HG03469 (cell line): ENCODE results near the gene CKLF.
"Not testable (repeated sequence)": the region's sequence is repeated elsewhere in the genome, so short reads cannot be mapped to it uniquely, and the experiment has no call there.

Experiments used
- ATAC-seq: cut with Tn5 transposase; IDR thresholded peaks from one replicate; pipeline ENCODE4 v1.9.1; 2021; ENCODE audit warnings: mild to moderate bottlenecking, moderate library complexity, moderate number of reproducible peaks; ENCODE audit not compliant: unreplicated experiment

CKLF gene

DNA sequence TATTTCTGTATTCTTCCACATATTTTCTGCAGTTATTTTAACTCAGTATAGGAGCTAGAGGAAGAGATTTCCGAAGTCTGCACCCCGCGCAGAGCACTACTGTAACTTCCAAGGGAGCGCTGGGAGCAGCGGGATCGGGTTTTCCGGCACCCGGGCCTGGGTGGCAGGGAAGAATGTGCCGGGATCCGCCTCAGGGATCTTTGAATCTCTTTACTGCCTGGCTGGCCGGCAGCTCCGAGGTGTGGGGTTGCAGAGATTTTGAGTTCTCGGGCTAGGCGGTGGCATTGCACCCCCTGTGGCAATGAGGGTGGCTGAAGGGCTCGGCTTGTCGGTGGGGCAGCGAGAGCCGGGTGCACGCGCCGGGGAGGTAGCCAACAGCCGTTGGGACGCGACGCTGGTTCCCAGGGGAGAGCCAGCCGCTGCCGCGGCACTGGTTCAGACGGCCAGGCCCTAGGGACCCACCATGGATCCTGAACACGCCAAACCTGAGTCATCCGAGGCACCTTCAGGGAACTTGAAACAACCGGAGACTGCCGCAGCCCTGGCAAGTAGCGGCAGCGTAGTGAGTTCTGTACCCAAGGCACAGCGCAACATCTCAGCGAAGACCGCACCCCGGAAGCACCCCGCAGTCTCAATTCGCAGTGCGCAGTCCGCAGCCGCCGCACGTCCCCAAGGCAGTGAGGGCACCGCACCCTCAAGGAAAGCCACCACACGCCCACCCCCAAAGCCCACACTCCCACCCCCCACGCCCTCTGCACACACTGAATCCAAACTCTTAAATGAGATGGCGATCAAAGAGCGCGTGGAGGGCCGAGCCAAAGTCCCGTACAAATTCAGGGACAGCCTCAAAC is 13.9 kb downstream of the CKLF start, which contains the start of gene CMTM1:
Gene CMTM1 (plus strand): TSS at position 389 of the 851 bp plus-strand sequence. CDS start 75 bp downstream, at position 464.
- ATAC-seq, result no peak

DNA sequence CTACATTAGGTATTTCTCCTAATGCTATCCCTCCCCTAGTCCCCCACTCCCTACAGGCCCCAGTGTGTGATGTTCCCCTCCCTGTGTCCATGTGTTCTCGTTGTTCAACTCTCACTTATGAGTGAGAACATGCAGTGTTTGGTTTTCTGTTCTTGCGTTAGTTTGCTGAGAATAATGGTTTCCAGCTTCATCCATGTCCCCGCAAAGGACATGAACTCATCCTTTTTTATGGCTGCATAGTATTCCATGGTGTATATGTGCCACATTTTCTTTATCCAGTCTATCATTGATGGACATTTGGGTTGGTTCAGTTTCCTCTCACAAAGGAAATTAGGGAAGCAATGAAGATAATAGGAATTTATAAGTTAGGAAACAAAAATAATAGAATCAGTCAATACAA is 14.9 kb downstream of the CKLF start:
- not testable (repeated sequence) for ATAC-seq

DNA sequence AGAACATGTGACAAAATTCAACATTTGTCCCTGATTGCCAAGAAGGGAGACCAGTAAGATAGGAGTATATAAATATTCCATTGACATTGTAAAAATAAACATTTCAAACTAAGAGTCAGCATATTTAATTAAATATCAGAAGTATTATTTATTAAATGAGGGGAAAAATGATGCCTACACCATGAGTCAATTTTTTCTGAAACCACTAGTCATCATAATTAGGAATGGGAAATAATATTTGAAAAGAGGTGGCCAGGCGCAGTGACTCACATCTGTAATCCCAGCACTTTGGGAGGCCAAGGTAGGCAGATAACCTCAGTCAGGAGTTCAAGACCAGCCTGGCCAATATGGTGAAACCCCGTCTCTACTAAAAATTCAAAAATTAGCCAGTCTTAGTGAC is 16.0 kb downstream of the CKLF start:
- no peak for ATAC-seq

DNA sequence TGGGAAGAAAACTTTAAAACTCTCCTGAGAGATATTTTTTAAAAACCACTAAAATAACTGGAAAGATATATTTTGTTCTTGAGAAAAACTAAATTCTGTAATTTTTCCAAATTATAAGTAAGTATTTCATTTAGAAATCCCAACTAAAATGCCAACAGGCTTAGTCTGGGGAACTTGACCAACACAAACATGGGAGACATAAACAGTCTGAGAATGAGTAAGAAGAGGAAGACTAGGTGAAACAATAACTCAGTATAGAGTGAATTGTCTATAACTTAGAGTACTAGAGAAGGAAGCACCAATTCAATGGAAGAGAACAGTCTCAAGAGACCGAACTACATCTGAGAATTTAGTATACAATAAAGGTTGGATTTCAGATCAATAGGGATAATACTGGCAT is 16.8 kb downstream of the CKLF start:
- ATAC-seq, result no peak

DNA sequence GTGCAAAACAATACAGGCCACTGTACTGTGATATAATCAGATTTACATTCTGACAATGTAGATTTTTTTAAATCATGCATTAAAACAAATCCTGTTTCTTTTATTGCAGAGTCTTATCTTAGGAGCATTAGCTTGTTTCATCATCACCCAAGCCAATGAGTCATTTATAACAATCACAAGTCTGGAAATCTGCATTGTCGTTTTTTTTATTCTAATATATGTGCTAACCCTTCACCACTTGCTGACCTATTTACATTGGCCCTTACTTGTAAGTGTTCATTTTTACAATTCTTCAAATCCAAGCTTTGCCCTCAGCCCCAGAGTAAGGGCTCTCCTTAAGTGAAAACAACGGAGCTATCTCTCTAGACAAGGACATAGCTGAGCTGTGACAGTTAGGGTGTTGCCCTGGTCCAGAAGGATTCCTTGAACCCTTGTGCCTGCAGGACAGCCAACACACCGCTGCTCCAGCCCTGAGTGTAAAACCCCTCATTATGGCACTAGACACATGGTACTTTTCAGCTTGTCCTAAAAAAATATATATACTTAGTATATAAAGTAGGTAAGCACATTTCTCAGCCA is 17.5 kb downstream of the CKLF start:
- no peak for ATAC-seq

DNA sequence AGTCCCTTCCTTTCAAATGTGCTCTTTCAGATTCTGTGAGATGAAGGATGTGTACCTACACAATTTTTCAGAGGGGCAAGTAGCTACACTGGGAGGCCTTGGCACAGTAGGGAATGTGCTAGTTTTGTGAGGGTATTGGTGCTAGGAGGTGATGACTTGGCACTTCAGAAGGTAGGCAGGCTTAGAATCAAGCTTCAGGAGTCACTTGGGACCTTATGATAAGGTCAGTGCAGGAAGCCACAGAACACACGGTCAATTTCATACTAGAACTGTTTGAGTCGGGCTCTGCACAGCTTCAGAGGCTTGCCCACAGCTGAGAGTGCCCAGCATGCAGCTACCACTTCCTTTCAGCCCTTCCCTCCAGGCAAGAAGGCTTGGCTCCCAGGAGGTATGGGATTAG is 20.0 kb downstream of the CKLF start:
- no peak for ATAC-seq

DNA sequence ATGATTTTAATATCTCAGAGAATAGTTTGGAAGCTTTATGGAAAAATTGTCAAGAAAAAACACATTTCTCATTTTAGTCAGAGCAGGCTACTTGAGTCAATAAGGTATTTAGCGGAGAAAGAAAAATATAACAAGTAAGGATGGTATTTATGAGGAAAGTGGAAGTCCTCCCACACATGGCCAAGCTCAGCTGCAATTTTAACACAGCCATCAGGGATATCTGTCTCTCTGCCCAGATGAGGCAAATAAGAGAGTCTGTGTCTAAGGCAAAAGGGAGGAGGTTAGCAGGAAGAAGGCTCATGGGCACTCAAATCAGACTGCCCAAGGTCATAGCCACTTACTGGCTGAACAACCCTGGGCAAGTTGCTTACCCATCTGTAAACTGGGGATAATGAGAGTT is 21.7 kb downstream of the CKLF start:
- no peak for ATAC-seq

DNA sequence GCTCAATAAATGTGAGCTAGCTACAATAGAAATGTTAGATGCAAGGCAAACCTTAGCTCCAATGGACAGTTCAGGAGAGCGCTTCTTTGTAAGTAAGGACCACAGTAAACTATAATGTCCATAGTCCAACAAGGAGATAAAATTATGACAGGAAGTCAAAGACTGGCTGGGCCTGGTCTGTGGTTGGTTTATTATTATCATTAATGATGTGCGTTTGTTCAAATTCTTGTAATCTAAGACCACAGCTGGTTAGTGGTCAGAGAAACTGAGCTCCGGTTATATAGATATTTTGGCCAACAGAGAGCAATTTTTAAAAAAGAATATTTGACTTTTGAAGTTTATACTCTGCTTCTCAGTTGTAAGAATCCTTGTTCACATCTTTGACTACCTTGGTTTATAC is 22.2 kb downstream of the CKLF start:
- ATAC-seq, result no peak

DNA sequence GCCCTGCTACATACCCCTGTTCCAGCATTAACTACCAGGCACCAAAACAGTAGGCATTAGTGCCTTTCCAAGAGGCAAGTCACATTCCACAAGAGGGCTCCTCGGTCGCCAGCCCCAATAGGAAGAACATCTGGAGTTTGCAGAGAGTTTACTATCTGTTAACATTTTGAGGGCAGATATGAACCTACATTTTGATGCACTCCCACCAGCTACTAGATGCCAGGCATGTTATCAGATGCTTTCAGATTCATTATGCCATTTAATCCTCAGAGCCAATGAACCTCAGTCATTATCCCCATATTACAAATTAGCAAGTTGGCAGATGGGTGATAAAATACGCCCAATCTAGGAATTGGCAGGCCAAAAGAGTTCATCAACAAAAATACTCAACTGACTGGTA is 22.7 kb downstream of the CKLF start:
- no peak for ATAC-seq

DNA sequence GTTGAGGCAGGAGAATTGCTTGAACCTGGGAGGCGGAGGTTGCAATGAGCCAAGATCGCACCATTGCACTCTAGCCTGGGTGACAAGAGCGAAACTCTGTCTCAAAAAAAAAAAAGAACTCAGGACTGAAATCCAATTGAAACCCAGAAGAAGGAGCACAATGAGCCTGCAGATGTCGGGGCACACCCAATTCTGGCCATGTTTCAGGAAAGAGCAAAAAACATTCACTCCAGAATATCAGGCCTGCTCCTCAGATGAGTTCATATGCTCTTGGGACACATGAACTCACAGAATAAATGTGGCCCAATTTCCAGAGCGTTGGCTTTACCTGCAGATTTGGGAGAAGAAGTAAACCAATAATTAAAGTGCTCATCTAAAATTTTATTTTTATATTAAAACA is 23.9 kb downstream of the CKLF start:
- ATAC-seq, result no peak

DNA sequence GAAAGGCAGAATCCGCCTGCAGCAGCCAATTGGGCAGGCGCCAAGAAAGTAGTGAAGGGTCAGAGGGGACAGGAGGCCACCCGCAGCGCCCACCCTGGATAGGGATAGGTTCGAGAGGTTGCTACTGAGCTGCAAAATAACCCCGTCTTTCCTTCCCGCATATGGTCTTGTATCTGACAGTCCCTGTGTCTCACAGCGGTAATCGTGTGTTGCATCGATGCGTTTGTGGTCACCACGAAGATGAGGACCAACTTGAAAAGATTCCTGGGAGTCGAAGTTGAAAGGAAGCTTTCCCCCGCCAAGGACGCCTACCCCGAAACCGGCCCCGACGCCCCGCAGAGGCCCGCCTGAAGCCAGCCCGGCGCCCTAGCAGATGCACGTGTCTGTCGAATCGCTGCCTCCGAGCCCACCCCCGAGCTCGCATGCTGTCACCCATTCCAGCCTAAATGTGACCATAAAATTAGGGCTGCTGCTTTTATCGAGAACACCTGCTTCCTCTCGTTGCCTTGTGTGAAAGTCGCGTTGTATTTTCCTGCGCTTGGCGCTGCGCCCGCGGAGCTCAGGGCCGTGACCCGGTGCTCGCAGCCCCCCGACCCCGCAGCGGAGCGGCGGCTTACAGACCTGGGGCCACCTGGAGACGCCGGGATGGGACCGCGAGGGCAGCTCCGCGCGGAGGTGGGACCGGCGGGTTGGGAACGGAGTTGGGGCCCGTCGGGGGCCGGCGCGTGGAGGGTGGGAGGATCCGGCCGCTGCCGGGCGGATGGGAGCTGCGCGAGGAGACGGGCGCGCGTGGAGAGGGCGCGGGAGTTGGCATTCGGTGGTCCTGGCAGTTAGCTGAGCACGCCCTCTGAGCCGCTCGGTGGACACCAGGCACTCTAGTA is 26.5 kb downstream of the CKLF start, which contains the start of gene CMTM2:
Gene CMTM2 (plus strand): TSS at position 813 of the 881 bp plus-strand sequence. CDS start 145 bp downstream, outside the sequence.
- no peak for ATAC-seq

DNA sequence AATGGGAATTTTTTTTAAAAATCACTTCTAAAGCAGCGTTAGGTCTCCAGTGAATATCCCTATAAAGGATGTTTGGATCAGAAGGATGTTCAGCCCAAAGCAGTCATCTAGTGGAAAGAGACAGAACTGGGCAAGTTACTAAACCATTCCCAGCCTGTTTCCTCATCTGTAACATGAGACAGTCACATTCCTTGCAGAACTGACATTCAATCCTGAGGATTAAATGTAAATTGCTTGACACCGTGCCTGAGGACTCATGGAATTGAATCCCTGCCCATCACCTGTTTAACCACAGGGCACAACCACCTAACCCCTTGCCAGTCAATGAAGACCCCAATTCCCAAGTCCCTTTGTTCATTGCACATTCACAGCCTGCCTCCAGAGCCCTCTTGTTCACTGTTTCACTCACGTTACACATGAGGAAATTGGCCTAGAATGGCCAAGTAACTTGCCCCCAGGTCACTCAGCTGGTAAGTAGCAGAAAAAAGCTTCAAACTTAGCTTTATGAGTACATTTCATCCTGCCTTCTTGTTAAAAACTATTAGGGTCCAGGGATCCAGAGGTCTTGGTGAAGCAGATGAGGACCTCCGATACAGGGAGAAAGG is 28.3 kb downstream of the CKLF start:
- ATAC-seq, result no peak

DNA sequence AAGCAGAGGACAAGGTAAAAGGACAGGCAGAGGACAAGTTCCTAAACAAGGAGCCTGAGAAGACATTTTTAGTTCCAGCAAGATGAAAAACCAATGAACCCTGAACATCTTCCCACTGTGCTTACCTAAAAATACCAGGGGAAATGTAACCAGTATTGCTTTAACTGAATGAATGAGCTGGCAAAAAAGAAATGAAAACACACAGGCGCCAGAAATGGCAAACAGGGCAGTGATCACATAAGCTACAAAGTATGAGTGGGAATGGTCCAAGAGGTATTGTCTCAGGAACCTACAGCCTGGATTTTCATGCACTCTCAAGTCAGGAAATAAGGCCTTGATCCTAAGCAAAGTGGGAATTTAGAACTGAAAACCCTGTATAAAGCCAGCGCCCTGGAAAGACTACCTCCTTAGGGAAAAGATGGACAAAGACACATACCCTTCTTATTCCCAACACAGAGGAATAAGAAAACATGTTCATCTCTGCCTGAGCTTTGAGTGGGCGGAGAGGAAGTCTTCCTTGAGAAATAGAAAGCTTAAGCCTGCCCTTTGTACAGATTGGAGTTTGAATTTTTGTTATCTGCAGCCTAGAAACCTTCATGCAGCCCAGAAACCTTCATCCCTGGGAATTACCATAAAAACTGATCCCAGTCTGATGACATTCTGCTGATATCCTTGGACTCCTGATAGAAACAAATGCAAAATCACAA is 29.0 kb downstream of the CKLF start:
- no peak for ATAC-seq

DNA sequence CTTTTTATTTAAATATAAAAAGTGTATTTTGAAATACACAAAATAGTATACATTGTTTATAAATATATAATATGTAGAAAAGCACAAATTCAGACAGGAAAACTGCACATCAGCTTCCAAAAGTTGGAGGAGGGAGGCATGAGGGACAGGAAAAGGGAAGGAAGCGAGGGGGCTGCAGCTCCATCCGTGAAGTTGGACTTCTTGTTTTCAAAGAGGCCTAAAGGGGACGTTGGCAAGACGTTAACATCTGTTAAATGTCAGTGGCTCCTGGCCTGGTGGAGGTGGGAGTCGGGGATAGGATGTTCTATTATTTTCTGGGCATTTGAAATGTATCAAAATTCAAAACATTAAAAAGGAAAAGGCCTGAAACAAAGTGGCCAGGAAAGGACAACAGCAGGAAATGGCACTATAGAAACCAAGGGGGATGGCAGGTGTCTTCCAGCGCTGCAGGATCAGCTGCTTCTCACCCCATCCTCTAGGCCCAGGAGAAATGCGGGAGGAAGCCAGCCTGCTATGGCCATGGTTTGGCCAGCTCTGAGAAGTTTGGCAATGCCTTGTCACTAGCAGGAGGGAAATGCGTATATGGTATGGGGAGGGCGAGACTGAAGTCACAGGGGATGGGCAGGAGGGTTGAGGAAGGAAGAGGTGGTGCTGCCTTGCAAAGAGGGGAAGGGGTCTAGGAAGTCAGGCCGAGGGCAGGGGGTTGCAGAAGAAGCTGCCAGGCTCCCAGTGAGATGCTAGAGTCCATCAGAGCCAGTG is 33.3 kb downstream of the CKLF start:
- ATAC-seq, result no peak

DNA sequence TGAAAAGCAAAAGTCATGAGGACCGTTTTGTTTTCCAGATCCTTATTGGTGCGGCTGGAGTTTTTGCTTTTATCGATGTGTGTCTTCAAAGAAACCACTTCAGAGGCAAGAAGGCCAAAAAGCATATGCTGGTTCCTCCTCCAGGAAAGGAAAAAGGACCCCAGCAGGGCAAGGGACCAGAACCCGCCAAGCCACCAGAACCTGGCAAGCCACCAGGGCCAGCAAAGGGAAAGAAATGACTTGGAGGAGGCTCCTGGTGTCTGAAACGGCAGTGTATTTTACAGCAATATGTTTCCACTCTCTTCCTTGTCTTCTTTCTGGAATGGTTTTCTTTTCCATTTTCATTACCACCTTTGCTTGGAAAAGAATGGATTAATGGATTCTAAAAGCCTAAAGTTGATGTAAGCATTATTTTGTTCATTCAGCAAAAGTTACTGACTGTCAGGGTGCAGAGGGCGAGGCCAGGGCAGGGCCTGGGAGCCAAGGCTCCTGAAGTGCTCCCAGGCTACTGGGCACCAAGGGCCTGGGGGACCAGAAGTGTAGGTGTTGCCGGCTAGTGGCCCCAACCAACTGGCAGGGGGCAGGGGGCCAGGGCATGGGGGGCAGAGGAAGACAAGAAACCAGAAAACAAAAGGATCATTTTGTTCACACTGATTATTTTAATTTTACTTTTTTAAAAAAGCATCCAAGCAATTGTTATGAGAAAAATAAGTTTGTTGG is 35.7 kb downstream of the CKLF start:
- ATAC-seq, result no peak

DNA sequence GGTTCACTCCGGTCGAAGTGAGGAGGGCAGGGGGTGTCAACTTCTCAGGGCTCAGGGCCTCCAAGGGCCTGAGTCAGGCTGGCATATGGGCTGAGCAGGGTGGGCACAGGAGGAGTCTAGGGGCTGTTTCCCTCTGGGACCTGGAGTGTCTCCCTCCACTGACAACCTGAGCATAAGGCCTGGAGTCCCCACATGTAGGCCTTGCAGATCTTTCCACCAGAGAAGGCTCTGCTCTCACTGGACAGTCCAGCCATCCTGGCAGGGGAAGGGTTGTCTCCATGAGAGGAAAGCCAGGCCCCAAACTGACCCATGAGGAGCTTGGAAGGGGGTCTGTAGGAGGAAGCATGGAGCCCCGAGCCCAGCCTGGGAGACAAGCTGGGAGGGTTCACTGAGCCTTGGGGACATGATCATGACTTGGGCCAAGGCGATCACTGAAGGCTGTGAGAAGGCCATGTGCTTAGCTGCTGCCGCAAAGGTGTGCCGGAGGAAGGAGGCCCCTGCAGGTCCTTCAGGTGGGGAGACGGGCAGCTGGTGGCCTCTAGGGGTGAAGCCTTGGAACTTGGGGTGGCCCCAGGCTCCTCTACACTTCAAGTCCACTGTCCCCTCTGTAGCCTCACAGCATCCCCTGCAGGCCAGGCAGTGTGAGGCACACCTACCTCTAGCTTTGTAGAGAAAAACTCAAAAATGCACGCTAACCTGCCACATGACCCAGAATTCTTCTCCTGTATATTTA is 36.8 kb downstream of the CKLF start:
- peak; percentile 87 for ATAC-seq

DNA sequence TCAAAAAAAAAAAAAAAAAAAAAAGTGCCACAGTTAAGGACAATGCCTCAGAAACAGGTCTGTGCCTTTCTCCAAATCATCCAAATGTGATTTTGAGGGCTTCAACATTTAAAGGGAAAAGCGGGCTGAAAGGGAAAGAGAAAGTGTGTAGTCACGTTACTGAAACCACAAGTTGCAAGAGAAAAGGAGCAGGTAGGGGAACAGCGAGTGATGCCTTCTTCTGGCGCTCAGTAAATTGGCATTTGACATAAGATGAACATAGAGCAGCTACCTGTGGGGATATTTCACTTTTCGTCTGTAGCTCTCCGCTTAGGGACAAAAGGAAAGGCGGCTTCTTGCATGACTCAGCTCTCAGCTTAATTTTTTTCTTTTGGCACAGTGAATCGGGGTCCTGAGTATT is 37.9 kb downstream of the CKLF start:
- no peak for ATAC-seq

DNA sequence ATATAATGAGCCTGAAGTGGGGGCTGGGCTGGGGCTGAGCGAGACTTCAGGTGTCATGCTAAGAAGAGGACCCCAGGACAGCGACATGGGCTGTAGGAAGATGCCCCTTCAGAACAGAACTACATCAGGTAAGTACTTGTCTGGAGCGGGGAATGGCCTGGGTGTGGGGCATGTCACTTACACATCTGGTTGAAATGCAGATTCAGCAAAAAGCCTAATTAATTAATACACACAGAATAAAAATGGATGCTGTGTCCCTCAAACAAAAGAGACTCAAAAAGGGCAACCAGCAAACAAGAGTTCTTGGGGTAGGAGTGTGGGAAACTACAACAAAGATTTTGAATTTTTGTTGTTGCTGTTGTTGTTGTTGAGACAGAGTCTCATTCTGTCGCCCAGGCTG is 38.6 kb downstream of the CKLF start:
- ATAC-seq, result no peak
